Kidney glomerular epithelial cell (primary cell): ENCODE data around the gene MAPK6.

Experiments
- DNase-seq: peaks from one replicate; lab custom pipeline; 2025; lab: John Stamatoyannopoulos, UW

MAPK6 gene

DNA sequence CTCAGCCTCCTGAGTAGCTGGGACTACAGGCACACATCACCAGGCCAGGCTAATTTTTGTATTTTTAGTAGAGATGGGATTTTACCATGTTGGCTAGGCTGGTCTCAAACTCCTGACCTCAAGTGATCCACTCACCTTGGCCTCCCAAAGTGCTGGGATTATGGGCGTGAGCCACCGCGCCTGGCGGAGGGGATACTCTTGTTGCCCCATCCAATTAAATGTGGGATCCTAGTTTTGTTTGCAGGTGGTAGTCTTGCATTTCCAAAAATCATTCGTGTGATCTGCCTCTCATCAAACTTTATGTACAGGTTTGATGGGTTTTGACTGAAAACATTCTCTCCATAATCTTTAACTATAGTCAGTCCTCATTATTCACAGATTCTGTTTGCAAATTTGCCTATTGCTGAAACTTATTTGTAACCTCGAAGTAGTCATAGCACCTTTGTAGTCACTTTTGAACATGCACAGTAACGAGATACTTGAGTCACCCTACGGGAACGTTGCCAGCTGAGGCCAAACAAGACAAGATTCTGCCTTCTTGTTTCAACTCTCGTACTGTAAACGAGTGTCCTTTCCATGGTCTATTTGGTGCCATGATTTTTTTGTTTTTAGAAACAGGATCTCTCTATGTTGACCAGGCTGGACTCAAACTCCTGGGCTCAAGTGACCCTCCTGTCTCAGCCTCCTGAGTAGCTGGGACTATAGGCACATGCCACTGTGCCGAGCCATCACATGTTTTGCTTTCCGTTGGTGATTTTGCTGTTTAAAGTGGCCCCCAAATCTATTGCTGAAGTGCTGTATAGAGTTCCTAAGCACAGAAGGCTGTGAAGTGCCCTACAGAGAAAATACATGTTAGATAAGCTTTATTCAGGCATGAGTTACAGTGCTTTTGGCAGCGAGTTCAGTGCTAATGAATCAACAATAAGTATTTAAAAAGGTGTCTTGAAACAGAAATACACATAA lies 8.1 kb upstream of the MAPK6 start:
- no peak for DNase-seq

DNA sequence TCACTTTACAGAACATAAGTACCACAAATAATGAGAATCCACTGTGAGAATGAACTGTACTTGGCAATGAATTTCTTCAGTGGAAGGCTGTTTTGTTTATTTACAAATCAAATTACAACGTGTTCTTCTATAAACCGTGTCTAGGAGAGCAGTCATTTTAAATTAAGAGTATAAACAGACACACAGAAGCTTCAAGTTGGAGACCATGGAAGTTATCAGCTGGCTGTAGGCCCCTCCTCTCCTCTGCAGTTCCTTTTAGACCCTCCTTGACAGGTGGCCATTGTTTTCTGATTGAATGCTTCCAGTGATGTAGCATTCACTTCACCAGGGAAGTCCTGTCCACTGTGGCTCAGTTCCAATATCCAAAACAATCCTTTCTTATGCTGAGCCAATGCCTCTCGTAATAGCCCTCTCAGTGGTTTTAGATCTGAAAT lies 7.3 kb upstream of the MAPK6 start:
- DNase-seq, result no peak

DNA sequence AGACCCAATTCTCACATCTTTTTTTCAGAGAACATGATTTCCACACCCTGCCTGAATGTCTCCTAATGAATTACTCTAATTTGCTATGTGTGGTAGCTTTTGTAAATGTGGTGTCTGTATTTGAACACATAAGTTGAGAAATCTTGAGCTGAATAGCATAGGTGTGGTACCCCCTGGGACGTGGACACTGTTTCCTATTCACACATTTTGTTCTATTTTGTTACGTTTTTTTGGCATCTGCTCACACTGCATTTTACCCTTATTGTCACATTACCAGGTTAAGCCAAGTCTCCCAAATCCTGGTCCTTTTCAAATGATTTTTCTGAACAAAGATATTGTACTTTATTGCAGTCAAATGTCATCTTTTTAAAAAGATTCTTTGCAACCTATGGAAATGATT lies 6.8 kb upstream of the MAPK6 start:
- DNase-seq, result no peak

DNA sequence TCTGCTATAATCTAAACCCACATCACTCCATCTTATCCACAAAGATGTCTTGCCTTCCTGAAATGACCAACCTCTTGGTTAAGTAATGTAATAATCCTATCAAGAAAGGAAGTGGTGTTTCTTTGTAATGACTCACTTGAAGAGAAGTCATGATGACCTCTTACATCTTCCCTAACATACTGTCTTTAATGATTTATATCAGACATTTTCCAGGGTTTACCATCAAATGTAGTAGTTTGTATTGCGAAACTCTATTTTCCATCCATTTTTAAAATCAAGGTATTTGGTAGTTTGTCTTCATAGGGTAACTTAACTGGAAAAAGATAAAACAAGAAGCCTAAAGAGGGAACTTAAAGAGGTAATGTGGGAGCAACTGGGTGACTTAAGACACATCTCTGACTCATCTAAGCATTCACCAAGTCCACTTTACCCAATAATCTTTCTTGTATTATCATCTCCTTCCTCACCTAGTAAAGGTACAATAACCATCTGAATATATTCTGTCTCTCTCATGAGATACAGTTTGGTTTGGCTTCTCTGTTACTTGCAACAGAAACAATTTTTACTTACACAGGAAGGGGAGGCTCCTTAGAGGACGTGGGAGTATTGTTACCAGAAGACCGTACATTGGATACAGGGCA lies 5.7 kb upstream of the MAPK6 start:
- peak; percentile 60 for DNase-seq

DNA sequence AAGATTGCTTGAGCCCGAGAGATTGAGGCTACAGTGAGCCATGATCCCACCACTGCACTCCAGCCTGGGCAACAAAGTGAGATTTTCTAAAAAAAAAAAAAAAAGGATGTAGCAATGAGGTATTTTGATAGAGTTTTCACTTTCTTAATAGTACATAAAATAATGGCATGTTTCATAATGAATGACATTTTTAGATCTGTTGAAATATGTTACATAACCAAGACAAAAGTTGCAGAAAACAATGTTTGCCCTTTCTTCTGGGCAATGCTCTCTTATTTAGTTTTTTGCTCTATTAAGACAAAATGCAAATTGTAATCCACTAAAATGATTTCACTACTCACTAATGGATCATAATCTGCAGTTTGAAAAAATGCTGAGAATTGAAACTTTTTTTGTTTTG lies 4.4 kb upstream of the MAPK6 start:
- no peak for DNase-seq

DNA sequence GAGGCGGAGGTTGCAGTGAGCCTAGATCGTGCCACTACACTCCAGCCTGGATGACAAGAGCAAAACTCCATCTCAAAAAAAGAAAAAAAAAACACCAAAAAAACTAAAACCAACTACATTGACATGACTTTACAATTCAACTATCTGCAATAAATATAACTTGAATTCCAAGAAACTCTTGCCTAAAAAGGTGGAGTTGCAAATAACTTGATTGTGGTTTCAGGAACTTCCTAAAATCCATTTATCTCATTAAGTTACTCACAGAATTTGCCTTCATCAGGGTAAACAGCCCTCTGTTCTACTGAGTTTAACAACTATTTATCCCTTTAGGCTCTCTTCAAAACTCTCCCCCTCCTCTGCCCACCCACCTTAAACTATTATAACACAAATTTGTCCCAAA lies 2.7 kb upstream of the MAPK6 start:
- no peak for DNase-seq

DNA sequence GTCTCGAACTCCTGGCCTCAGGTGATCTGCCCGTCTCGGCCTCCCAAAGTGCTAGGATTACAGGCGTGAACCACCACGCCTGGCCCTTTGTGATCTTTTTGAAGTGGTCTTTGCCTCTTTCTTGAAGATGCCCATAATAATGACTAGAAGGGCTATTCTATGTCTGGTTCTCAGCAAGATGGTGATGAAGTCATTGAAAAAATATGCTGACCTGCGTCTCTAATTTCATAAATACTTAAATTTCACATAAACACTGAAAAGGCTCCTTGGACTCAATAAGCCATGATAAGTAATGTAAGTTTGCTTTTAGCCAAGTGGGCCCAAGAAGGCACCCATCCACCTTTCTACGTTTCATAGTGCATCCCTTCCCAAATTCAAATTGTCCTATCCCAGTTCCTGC lies 775 bp upstream of the MAPK6 start:
- no peak for DNase-seq

DNA sequence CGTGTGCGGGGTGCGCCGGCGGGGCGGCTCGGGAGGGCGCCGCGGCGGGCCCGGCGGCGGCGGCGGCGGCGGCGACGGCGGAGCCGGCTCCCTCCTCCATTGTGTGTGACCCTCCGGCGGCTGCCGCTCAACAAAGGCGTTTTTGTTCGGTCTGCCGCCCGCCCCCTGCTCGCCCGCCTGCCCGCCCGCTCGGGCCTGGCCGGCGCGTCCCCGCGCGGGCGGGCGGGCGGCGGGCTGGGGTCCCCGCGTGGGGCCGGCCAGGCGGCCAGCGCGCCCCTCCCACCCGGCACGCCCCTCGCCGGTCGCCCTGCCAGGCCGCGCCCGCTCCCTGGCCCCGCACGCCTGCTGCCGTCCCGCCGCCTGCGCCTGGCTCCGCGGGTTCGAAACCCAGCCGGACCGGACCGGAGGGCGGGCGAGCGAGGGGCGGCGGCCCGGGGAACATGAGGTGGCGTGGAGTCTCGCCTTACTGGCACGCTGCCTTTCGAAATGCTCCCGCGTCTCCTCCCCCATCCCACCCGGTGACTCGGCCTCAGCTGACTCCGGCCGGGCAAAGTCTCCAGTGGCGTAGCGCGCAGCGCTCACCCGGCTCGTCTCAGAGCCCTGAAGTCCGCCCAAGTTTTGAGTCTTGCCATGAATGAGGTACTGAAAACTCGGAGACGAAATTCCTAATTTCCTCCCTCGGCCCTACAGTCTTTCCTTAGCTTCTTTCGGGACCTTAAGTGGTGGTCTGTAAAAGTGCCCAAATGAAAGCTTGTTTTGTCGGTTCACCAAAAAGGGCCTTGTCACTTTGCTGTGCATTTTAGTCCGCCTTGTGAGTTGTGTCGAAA lies 588 bp downstream of the MAPK6 start:
- DNase-seq, result peak; percentile 43

DNA sequence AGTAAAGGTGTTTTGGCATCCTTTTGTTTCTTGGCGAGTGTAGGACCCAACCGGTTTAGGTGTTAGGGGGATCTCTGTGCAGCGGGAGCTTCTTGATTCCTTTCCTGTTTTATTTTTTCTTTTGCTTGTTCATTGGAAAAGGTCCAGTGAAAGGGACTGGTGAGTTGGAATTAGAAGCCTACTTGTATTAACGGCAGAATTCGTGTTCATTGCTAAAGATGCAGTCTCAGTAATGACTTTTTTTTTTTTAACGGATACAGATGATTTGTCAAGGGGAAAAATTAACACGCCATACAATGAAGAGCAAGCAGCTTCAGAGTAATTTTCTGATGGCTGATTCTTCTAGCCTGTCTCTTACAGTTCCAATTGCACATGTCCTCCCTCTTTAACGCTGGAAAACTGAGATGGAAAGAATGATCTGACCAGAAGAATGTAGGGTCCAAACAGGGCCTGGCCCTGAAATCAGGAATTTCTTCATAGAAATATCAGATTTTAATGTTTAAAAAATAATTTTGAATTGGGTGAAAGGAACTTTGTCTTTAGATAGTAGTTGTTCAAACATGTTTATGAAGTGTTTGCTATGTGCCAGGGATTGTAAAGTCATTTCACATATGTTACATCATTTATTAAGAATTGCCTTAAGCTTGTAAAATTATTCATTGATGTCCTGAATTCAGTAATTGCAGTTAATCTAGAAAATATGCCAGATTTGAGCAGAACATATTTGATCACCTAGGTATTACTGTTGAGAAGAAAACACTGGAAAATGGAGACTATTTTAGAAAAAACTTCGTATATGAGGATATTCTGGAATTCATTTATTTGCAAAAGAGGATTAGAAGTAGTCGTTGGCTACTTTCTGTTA lies 1.4 kb downstream of the MAPK6 start:
- DNase-seq, result peak; percentile 64

DNA sequence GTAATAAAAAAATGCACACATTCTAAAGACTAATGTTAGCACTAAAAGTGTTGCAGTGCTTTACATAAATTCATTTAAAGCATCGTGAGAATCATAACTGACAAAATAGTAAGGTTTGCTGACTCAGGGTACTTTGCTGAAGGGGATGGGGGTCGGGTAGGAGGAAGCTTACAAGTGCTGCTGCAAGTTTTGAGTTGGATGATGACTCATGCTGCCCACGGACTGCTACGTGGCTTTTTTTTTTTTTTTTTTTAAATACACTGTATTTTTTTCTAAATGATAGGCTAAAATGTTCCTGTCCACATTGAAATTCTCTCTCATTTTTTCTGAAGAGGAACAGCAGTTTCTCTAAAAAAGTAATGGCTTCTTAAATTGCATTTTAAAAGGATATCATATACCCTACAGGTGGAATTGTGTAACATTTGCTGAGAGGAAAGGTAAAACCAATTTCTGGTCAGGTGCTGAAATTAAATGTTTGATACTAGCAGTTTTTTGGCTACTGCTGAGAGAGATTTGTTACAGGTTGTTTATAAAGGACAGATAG lies 2.2 kb downstream of the MAPK6 start:
- DNase-seq, result peak; percentile 57

DNA sequence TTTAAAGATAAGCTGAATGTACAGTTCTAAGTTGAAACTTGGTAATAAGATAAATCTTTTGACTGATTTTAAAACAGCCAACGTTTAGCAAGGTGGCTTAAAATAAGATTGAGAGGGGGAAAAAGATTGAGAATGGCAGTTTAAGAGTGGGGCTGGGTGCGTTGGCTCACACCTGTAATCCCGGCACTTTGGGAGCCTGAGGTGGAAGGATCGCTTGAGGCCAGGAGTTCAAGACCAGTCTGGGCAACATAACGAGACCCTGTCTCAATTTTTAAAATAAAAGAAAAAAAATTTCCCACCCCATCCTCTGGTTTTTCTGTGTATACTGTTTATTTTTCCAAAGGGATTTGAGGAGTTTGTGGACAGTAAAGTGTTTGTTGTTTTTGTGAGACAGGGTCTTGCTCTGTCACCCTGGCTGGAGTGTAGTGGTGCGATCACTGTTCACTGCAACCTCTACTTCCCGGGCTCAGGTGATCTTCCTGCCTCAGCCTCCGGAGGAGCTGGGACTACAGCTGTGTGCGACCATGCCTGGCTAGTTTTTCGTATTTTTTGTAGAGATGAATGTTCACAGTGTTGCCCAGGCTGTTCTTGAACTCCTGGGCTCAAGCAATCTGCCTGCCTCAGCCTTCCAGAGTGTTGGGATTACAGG lies 3.0 kb downstream of the MAPK6 start:
- peak; percentile 38 for DNase-seq

DNA sequence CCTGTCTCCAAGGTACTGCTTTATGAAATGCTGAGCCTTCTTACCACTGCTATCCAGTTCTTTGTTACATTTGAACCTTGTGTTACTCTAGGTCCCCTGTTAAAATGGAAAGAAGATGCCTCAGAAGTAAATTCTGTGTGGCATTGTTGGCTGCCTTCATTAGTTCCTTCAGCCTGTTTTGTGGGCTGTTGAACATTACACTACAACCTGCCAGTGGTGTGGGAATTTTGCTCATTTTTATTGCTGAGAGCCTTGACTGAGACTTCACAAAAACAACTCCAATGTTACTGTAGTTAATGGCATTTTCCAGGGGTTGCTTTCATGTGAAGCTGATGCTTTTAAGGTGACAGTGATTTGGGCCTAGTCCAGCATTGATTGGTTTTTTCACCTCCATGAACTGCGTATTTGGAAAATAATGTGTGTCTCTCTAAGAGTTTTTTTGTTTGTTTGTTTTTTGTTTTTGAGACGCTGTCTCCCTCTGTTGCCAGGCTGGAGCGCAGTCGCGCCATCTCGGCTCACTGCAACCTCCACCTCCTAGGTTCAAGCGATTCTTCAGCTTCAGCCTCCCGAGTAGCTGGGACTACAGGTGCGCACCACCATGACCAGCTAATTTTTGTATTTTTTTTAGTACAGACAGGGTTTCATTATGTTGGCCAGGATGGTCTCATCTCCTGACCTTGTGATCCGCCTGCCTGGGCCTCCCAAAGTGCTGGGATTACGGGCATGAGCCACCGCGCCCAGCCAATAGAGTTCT lies 4.3 kb downstream of the MAPK6 start:
- no peak for DNase-seq

DNA sequence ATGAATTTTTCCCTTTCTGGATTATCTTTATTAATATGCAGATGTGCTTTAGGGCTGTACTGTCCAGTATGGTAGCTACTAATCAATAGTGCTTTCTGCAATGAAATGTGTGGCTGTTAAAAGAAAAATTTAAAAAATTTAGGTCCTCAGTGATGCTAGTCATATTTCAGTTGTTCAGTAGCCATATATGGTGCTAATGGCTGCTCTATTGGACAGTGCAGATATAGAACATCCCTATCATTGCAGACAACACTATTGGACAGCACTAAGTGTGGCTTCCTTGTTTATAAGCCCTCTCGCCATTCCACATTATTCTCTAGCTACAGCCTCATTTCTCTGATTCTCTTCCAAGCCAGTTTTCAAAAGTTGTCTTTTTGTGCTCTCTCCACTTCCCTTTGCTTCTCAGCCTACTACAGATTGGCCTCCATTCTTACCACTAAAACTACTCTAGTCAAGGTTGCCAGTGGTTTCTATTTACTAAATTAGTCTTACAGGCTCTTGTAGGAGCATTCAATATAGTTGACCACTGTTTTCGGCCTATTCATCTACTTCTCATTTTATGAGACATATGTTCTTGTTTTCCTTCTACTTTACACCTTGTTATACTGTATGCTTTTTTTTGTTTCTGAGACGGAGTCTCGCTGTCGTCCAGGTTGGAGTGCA lies 9.5 kb downstream of the MAPK6 start:
- no peak for DNase-seq

DNA sequence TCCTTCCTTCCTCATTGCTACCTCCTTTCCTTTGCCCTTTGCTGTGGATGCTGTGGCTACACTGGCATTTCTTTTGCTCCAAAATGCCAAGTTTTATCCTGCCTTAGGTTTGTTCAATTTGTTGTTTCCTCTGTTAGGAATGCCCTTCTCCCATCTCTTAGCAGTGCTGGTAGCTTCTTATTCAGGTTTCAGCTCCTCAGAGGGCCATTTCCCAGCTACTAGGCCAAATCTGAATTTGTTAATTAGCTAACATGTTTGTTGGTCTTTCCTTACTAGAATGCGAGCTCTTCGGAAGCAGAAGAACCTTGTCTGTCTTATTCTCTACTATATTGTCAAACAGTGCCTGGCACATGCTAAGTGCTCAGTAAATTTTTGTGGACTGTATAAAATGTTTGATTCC lies 11.0 kb downstream of the MAPK6 start:
- DNase-seq, result no peak

DNA sequence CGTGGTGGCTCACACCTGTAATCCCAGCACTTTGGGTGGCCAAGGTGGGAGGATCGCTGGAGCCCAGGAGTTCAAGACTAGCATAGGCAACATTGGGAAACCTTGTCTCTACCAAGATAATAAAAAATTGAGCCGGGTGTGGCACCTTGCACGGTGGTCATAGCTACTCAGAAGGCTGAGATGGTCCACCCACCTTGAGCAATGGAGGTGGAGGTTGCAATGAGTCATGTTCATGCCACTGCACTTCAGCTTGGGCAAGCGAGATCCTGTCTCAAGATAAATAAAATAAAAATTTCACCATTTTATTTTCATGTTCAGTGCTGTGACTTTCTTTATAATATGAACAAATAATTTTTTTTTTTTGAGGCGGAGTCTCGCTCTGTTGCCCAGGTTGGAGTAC lies 12.5 kb downstream of the MAPK6 start:
- no peak for DNase-seq

DNA sequence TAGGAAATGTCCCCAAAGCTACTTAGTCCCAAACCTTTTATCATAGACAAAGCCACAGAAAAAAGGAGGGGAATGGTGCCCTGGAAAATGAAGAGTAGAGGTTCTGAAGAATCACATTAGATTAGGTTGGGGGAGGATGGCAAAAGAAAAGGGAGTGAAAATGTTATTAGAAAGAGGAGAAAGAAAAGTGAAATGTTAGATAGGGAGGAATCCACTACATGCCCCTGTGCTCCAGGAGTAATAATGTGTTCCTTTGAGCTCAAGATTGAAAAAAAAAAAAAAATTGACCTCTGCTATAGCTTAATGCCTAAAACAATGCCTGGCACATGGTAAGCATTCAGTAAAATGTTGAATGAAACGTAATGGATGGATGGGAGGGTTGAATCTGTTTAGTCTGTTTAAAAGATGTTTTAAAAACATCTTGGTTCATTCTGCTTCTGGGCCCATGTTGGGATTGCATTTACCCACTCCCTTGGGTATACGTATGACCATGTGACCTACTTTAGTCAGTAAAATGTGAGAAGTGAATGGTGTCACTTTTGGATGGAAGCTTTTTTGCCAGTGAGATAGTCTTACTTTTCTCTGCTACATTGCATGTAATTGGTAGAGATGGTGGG lies 19.0 kb downstream of the MAPK6 start:
- no peak for DNase-seq

DNA sequence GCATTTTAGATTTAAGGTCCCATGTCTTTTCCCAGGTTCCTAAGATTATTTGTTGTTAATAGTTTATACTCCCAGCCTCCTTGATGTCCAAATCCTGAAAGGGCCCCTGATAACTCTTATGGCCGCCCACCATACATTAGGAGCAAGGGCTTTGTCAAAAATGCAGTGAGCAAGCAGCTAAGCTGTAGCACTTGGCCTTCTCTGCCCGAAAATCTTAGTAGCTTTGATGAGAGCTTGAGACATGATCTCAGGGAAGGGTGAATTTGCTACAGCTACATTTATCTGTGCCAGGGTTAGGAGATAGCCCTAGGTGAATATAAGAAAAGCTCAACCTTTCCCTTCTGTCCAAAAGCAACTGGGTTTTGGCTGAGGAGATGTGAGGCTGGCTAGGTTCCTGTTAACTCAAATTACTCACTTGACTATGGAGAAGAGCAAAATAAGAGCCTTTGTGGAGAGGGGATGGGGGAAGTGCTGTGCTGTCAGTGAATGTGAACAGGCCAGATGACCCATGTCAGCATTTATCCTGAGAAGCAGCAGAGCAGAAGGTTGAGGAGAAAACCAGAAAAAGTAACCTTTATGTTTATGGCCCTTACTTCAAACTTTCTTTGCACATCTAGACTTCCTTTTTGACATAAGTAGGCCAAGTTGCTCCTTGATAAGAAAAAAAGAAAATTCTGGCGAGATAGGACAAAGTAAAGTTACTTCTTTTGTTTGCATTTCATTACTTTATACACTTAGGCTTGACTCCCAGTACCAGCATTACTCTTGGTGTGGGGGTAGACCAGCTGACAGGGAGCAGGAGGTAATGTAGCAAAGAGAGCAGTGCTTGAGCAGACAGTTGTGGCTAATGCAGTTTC lies 21.1 kb downstream of the MAPK6 start:
- DNase-seq, result peak; percentile 30
